IPS-NIHi11 (cell line): ENCODE results near the gene CYP51A1.
"Not testable (repeated sequence)": the region's sequence is repeated elsewhere in the genome, so short reads cannot be mapped to it uniquely, and the experiment has no call there.

Experiments
- DNase-seq: peaks from one replicate; pipeline ENCODE4 v3.0.0; 2012; ENCODE audit warnings: mixed read lengths, low spot score

Gene CYP51A1

GRCh38 chr7:92131093-92131492, 3.2 kb downstream of the CYP51A1 start:
- DNase-seq, result no peak

DNA sequence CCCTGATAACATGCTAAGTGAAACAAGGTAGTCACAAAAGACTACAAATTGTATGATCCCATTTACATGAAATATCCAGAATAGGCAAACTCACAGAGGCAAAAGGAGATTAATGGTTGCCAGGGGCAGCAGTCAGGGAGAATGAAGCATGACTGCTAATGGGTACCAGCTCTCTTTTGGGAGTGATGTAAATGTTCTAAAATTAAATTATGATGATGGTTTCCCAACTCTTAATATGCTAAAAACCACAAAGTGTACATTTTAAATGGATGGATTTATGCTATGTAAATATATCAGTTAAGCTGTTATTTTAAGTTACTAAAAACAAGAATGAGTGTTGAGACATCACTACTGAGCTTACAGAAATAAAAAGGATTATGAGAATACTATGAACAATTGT, 12.6 kb downstream of the CYP51A1 start:
- DNase-seq, result no peak

GRCh38 chr7:92119213-92119759, 15.0 kb downstream of the CYP51A1 start:
- no peak for DNase-seq

GRCh38 chr7:92116949-92117348, 17.3 kb downstream of the CYP51A1 start:
- no peak for DNase-seq

GRCh38 chr7:92115821-92116220, 18.5 kb downstream of the CYP51A1 start:
- no peak for DNase-seq

- DNase-seq, result no peak
Observed at GRCh38 chr7:92110857-92111256, 23.4 kb downstream of the CYP51A1 start.

DNA sequence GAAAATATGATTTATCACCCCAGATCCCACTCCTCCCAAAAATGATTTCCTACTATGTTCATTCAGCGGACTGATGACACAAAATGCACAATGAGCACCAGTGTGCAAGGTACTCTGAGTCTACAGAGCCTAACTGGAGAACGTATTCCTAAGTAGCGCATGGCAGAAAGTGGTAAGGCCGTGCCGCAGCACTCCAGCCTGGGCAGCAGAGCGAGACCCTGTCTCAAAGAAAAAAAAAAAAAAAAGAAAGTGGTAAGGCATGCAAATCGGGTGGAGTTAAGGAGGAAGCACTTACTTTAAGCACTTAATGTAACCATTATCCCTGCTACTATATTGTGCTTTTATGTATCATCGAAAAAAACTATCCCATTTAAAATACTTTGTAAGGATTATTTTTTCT, 25.5 kb downstream of the CYP51A1 start:
- no peak for DNase-seq

- not testable (repeated sequence) for DNase-seq
Observed at GRCh38 chr7:92102862-92103261, 31.4 kb downstream of the CYP51A1 start.

DNA sequence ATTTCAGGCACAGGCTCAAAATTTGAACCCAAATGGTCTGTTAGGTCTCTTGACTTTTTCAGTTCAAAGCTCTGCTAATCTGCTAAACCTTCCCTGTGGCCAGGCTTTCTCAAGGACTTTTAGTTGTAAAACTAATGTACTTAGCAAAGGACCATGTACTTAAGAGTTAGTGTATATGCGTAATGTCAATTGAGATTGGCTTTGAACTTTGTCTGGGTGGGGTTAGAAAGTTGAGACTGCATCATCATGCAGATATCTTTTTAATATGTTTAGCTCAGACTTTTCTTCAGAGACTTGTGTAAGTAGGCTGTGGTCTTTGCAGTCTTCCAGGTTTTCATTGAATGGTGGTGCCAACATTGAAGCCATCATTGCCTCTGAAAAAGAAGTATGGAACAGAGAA, 33.7 kb downstream of the CYP51A1 start:
- no peak for DNase-seq

- DNase-seq, result no peak
Observed at GRCh38 chr7:92095380-92095779, 38.9 kb downstream of the CYP51A1 start.

DNA sequence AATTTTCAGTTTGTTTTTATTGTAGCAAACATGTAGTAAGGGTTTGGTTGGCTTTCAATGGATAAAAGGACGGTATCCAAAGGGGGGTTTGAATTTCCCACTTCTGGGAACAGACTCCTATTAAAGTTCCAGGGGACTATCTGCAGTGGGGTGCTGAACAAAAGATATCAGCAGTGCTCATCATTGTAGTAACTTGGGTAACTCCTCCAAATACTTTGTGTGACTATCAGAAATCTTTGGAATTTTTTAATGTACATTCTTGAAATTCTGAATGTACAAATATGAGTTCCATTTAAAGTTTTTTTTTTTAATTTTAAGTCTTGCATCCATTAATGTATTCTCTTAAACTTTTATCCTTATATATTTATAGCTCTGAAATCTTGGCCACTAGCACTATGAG, 42.1 kb downstream of the CYP51A1 start:
- DNase-seq, result no peak

DNA sequence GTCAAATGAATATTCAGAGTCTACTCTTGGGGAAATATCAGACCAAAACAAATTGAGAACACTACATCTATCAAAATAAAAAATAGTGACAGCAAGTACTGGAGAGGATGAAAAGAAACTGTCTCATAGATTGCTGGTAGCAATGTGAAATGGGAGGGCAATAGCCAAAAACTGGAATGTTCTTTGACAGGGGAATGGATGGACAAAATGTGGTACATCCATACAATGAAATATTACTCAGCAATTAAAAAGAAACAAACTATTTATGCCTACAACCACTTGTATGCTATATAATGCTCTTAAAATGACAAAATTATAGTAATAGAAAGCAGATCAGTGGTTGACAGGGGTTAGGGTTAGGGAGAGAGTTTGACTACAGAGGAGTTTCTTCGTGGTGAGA, 46.0 kb downstream of the CYP51A1 start:
- no peak for DNase-seq

DNA sequence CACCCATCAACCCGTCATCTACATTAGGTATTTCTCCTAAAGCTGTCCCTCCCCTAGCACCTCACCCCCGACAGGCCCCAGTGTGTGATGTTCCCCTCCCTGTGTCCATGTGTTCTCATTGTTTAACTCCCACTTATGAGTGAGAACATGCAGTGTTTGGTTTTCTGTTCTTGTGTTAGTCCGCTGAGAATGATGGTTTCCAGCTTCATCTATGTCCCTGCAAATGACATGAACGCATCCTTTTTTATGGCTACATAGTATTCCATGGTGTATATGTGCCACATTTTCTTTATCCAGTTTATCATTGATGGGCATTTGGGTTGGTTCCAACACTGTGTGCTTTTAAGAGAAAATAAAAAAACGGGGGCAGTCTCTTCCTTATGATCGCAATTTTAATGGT, 50.4 kb downstream of the CYP51A1 start:
- DNase-seq, result not testable (repeated sequence)

- peak; percentile 8 for DNase-seq
Observed at GRCh38 chr7:92076509-92076908, 57.8 kb downstream of the CYP51A1 start.

DNA sequence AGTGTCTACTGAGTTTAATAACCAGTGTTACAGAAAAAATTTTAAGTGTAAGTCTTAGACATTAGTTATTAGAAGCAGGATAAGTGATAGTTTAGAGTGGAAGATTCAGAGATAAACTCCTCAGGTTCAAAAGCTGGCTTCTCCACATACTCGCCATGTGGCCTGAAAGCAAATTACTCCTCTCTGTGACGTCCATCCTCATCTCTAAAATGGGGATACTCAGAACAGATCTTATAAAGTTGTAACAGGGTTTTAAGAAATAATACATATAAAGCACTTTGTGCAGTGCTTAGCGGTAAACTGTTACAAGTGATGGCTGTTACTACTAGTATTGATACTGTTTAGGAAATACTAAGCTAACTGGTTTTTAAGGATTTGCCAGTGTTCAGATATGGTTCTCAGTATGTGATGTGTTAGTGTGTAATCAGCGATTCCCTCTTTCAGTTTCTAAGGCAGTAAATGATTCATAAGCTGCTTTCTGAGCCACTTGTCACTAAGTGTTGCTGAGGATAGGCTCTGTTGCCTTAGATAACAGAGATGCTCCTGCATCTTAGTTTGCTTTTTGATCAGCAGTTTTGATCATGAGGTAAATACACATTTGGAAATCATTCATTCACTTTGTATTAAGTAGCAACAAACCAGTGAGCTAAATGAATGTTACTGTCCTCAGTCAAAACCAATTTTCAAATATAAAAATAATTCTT, 58.7 kb downstream of the CYP51A1 start:
- no peak for DNase-seq

DNA sequence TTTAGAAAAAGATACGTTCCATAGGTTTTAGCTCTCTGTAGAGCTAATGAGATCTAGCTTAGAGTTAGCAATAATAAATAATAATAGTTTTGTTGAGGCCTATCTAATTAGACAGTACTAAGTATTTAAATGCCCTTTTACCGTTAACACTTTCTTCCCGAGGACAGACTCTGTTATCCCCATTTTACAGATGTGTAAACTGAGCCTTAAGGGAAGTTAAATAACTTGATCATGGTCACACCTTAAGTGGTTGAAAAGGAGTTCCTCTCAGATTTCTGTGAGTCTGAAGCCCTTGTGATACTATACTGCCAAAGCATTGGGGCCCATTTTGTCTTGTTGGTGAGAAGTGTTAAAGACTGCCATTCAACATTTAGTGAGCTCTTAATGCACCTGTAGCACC, 61.6 kb downstream of the CYP51A1 start:
- DNase-seq, result no peak

DNA sequence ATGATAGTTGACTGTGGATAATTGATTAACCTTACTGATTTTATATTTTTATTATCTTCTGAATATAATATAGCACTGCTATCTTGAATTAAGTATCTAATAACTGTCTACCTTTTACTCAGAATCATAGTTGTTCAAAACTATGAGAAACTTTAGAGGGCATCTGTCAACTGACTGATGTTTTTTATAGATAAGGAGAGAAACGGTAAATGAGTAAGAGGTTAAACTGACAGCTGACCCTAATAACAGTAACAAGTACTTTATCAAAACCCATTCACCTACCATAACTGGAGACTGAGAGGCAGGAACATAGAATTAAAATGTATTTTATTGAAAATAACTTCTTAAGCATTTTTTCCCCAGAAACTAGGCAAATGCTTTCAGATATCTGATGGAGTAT, 62.2 kb downstream of the CYP51A1 start:
- DNase-seq, result no peak

GRCh38 chr7:92071032-92071431, 63.2 kb downstream of the CYP51A1 start:
- no peak for DNase-seq

DNA sequence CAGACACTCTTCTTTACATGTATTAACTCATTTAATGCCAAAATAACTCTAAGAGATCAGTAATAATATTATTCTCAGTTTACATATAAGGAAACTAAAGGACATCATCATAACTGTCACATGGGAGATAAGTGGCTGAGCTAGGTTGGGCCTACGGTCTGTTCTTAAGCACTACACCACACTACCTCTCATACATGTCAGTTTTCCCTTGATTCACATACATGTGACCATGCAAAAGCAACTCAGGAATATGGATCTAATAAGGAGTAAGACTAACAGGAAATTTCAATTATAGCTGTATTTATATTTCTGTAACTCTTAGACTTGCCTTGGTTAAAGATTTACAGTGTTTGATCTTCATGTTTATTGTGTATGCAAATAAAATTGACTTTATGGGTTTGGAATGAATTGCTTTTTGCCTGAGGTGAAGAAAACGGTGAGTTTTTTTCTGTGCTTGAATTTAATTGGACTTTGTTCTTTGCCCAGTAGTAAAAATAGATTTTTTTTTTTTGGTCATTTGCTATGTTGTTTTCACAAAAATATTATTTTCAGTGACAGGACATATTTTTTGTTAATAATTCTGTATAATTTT, 69.7 kb downstream of the CYP51A1 start:
- DNase-seq, result no peak
